Activated T-helper 1 cell treated with anti-CD3 and anti-CD28 coated beads, Interleukin-2, amount 50 U/mL, for 16 hours (primary cell): Measurements from ENCODE around the gene ARFRP1.

Source experiments
- DNase-seq, 2 donors: peaks; one replicate each; pipeline ENCODE4 v3.0.0-alpha.2; 2020; ENCODE audit warnings: low read depth in 1 of 2, low spot score in 1 of 2

ARFRP1 gene

GRCh38 chr20:63702036-63702665 lies 5.6 kb downstream of the ARFRP1 start:
- DNase-seq: no peak

DNA sequence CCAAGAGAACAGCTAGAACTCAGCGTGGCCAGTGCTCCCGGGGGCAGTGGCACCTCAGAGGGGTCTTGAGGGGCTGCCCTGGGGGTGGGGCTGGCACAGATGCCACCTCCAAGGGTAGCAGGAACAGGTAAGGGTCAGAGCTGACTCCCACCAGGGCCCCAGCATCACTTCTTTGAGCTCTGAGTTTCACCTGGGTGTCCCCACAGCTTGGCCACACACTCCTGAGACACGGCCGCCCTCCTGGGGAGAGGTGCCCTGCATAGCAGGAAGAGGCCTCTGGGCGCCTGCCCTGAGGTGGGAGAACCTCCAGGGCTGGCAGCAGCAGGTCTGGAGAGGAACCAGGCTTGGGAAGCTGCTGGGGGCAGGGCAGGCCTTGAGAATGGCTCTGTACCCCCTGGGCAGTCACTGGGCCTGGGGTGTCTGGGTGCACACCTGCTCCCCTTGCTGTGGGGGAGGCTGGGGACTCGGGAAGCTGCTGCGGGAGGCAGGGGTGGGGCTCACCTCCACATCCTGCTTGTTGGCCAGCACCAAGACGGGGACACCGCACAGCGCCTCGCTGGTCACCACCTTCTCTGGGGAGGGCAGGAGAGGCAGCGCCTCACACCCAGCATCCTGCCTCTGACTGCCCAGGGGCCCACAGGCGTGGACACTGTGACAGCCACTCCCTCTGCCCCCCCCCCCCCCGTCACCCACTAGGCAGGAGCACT lies 6.3 kb downstream of the ARFRP1 start:
- DNase-seq: no peak

DNA sequence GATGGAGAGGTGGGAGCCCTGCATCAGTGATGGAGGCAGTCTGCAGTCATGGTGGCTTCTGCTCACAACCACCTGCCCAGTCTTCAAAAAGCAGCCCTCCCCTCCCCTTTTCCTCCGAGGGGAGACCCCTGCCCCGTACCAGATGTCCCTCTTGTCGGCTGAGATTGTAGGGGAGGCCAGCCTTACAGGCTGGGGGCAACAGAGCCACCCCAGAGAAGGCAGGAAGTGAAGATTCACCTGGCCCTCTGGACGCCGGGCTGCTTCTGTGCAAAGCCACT lies 6.8 kb downstream of the ARFRP1 start:
- no peak for DNase-seq

DNA sequence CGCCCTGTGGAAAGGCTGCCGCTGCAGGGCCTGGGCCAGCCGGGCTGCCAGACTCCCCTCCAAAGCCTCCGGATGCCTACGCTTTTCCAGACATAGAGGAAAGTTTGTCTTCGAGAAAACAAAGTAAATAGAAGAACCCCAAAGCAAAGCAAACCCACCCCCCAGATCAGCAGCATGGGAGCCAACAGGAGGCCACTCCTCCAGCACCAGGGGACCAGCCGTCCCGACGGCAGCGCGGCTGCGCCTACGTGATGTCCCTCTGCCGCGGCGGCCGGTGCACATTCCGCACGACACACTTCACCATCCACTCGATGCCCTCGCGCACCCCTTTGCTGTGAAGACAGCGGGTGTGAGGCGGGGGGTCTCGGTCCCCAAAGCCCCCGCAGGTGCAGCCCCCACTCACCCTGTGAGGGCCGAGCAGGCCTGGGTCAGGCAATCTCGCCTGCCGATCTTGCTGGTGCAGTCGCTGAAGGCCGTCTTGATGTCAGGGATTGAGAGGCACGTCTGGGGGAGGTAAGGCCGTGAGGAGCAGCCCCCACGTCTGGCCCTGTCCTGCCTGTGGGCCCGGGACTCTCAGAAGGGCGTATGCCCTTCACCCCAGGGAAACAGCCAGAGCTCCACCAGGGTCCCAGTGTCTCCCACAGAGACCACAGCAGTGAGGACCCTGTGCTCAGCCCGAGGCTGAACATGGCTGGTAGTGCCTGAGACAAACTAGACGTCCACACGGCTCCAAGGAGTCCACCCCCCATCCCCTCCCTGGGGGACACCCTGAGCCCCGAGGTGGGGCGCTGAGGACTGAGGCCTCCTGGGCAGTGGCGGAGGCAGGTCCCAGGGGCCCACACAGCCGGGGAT lies 7.4 kb downstream of the ARFRP1 start:
- no peak for DNase-seq

GRCh38 chr20:63699466-63700198 lies 8.1 kb downstream of the ARFRP1 start:
- DNase-seq: no peak

- DNase-seq: peak in 1 of 2 donors; percentile 38
Measured at GRCh38 chr20:63698739-63699465, 8.9 kb downstream of the ARFRP1 start.

GRCh38 chr20:63697868-63698545 lies 9.8 kb downstream of the ARFRP1 start:
- no peak for DNase-seq

GRCh38 chr20:63697357-63697867 lies 10.4 kb downstream of the ARFRP1 start:
- DNase-seq: no peak

- no peak for DNase-seq
Measured at GRCh38 chr20:63696628-63697356, 11.0 kb downstream of the ARFRP1 start, which contains the start of gene TNFRSF6B. Gene TNFRSF6B, plus strand, starts transcription at chr20:63696652. Its CDS starts 116 bp downstream, at chr20:63696768.

DNA sequence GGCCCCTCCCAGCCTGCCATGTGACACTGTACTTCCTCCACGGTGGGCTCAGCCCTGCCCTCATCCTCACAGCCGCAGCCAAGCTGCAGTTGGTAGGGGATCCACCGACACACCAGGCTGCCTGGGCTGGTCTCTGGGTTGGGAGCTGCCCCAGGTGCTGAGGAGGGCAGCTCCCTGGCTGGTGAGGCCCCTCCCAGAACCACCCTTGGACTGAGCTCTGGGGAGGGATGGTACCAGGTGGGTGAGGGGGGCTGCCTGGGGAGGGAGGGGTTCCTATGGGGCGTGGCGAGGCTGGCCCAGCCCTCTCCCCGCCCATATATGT lies 11.5 kb downstream of the ARFRP1 start:
- DNase-seq: no peak

- no peak for DNase-seq
Measured at GRCh38 chr20:63695424-63696305, 12.1 kb downstream of the ARFRP1 start.

DNA sequence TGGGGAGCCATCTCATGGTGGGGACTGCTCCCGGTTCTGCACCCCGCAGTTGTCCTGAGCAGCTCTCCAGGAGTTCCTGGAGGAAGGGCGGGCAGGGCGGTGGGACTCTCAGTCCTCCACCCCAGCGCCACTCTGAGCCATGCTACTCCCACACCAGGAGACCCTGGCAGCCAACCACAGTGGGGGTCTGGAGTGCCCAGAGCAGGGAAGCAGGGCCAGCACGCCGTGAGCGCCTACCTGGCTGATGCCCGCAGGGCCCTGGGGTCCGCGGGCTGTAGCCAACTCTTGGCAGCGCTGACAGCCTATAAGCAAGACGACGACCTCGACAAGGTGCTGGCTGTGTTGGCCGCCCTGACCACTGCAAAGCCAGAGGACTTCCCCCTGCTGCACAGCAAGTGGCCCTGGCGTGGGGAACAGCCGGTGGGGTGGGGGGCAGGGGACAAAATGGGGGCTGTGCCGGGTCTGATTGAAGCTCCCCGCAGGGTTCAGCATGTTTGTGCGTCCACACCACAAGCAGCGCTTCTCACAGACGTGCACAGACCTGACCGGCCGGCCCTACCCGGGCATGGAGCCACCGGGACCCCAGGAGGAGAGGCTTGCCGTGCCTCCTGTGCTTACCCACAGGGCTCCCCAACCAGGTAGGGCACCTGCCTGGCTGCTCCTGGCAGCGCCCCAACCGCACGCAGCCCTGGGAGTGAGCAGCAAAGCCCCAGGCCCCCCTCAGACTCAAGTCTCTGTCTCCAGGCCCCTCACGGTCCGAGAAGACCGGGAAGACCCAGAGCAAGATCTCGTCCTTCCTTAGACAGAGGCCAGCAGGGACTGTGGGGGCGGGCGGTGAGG lies 13.0 kb downstream of the ARFRP1 start:
- DNase-seq: no peak

DNA sequence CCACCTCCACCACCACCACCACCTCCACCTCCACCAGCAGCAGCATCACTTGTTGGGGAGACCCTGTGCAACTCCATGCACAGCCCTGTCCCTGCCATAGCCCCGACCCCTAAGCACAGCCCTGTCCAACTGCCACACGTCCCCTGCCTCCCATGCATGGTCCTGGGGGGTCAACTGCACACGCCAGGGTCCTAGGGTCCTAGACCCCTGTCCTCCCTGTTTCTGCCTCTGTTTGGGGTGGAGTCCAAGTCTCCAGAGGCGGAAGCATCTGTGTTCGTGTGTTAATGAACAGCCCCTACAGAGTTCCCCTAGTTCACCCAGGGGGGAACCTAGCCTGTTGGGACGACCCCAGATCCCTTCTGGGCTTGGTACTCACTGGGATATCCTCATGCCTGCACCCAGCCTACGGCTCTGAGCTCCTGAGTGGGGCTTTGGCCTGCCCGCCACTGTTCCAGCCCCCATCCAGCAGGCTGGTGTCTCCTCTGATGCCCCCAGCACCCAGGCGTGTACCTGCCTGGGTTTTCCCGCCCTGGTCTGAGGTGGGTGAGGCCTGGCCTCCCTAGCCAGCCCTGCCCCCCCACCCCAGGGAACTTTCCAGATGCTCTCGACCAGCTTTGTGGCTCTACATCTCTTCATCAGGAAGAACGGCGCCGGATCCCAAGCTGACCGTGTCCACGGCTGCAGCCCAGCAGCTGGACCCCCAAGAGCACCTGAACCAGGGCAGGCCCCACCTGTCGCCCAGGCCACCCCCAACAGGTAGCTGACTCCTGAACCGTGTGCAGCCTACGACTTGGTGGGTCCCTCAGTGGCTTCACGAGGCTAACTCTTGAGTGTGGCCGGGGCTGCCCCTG lies 13.8 kb downstream of the ARFRP1 start:
- no peak for DNase-seq

GRCh38 chr20:63693083-63693732 lies 14.6 kb downstream of the ARFRP1 start:
- no peak for DNase-seq

DNA sequence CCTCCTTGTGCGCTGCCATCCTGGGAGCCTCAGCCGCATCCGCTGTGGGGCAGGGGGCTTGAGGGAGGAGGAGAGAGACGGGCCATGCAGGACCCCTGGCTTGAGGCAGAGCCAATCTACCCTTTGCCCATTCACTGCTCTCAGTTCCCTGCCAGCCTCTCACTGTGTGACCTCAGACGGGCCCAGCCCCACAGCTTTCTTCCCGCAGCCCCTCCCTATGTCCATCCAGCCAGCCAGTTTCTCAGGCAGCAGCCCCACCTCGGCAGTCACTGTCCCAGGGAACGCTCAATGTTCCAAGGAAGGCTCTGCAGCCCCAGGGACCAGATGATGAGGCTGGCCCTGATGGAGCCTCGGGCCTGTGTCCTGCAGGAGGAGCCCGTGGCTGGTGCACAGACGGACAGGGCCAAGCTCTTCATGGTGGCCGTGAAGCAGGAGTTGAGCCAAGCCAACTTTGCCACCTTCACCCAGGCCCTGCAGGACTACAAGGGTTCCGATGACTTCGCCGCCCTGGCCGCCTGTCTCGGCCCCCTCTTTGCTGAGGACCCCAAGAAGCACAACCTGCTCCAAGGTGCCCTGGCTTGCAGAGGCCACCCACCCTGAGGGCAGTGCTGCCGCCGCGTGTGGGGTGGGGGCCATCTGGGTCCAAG lies 15.2 kb downstream of the ARFRP1 start:
- no peak for DNase-seq
